ENCODE measurements around the gene C8B.

Gene C8B

GRCh38 chr1:56975446-56975845 is 9.6 kb upstream of the C8B start:
- in situ Hi-C loops (cut with MboI; ENCODE audit: low pct_unique_long_range_greater_than_20kb, low sequenced_read_pairs, unreplicated experiment) = no loop called here
- TF ChIP-seq CTCF (IDR thresholded peaks at IDR 0.05; ENCODE audit: extremely low read depth, insufficient read depth, missing control alignments) = no peak
- DNase-seq (ENCODE audit: low spot score) = no peak

GRCh38 chr1:56973923-56974742 is 8.3 kb upstream of the C8B start:
- in situ Hi-C loops (cut with MboI; ENCODE audit: low pct_unique_long_range_greater_than_20kb, low sequenced_read_pairs, unreplicated experiment) = no loop called here
- TF ChIP-seq CTCF (IDR thresholded peaks at IDR 0.05; ENCODE audit: extremely low read depth, insufficient read depth, missing control alignments) = no peak
- no peak for DNase-seq (ENCODE audit: low spot score)

GRCh38 chr1:56972976-56973375 is 7.2 kb upstream of the C8B start:
- in situ Hi-C loops (cut with MboI; ENCODE audit: low pct_unique_long_range_greater_than_20kb, low sequenced_read_pairs, unreplicated experiment) = no loop called here
- no peak for DNase-seq (ENCODE audit: low spot score)
- no peak for TF ChIP-seq CTCF (IDR thresholded peaks at IDR 0.05; ENCODE audit: extremely low read depth, insufficient read depth, missing control alignments)

GRCh38 chr1:56970280-56970679 is 4.5 kb upstream of the C8B start:
- no peak for TF ChIP-seq CTCF (IDR thresholded peaks at IDR 0.05; ENCODE audit: extremely low read depth, insufficient read depth, missing control alignments)
- in situ Hi-C loops (cut with MboI; ENCODE audit: low pct_unique_long_range_greater_than_20kb, low sequenced_read_pairs, unreplicated experiment) = no loop called here
- DNase-seq (ENCODE audit: low spot score) = no peak

GRCh38 chr1:56968878-56969495 is 3.2 kb upstream of the C8B start:
- DNase-seq (ENCODE audit: low spot score) = no peak
- in situ Hi-C loops (cut with MboI; ENCODE audit: low pct_unique_long_range_greater_than_20kb, low sequenced_read_pairs, unreplicated experiment) = no loop called here
- no peak for TF ChIP-seq CTCF (IDR thresholded peaks at IDR 0.05; ENCODE audit: extremely low read depth, insufficient read depth, missing control alignments)

- peak; percentile 32 for TF ChIP-seq CTCF (IDR thresholded peaks at IDR 0.05; ENCODE audit: extremely low read depth, insufficient read depth, missing control alignments)
- in situ Hi-C loops (cut with MboI; ENCODE audit: low pct_unique_long_range_greater_than_20kb, low sequenced_read_pairs, unreplicated experiment) = no loop called here
- no peak for DNase-seq (ENCODE audit: low spot score)
These were observed 2.4 kb upstream of the C8B start for GRCh38 chr1:56967900-56968832.
